GM19043 (cell line): Measurements from ENCODE around the gene DOCK3.
"Not testable (repeated sequence)": the region's sequence is repeated elsewhere in the genome, so short reads cannot be mapped to it uniquely, and the experiment has no call there.

Experiments used
- ATAC-seq: cut with Tn5 transposase; IDR thresholded peaks from one replicate; pipeline ENCODE4 v1.9.1; 2021; ENCODE audit warnings: low read depth; ENCODE audit not compliant: unreplicated experiment

Gene DOCK3

DNA sequence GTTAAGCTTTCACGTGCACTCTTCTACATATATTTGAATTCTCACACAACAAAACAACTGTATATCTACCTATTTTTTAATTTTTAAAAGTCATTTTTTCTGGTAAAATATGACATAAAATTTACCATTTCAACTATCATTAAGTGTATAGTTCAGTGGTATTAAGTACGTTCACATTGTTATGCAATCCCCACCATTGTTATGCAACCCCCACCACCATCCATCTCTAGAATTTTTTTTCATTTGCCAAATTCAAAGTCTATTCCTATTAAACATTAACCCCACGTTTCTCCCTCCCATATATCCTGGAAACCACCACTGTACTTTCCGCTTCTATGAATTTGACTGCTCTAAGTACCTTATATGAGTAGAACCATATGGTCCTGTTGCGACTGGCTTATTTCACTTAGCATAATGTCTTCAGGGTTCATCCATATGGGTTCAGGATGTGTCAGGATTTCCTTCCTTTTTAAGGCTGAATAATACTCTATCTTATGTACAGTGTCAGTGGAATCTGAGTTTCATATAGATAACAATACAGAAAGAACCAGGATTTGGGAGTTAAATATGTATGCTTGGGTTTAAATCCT lies 279.2 kb downstream of the DOCK3 start:
- ATAC-seq, result no peak

DNA sequence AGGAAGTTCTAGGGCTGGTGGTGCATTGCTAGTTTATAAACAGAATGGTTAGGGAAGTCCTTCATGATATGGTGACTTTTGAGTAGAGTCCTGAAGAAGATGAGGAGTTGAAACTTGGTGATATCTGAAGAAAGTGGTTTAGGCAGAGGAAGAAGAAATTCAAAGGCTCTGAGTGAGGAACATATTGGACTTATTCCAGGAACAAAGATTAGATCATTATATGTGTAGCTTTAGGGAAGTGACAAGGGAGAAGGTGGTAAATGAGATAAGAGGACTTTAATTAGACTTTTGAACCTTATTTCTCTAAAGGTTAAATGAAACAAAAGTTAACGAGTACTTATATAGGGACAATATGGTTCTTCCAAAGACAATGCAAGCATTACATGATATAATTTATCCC lies 286.7 kb downstream of the DOCK3 start:
- no peak for ATAC-seq

DNA sequence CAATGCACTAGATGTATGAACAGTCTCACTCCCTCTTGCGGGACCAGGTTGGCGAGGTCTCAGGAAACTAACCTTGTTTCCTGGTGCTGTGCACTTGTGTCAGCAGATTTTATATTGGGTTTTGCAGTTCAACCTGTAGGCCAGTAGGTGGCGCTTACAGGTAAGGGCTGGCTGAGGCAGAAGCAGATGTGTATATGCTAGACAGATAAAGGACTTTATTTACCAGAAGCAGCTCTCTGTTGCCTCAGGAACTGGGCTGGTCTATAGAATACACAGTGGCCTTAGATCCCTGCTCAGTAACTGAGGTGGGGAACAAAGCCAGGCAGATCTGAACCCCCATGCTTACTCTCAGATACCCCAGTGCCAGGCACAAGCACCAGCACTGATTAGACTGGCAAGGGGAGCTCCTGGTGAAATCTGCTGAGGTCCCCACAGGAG lies 296.8 kb downstream of the DOCK3 start:
- ATAC-seq, result no peak

DNA sequence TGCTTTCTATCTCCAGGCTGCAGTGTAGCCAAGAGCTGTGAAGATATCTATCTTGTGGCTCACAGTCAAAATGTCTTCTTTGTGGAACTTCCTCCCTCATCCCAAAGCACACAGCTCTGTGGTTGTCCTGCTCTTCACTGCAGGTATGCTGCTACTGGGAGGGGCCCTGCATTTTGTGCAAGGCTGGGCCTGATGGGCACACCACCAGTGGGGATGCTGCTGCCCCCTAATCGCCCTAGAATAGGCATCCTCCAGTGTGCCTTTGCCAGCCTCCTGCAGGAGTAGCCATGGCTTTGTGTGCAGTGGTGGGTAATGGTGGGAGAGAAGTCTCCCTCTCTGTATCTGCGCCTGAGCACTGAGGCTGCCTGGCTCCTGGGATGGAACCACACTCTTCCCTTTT lies 297.3 kb downstream of the DOCK3 start:
- no peak for ATAC-seq

DNA sequence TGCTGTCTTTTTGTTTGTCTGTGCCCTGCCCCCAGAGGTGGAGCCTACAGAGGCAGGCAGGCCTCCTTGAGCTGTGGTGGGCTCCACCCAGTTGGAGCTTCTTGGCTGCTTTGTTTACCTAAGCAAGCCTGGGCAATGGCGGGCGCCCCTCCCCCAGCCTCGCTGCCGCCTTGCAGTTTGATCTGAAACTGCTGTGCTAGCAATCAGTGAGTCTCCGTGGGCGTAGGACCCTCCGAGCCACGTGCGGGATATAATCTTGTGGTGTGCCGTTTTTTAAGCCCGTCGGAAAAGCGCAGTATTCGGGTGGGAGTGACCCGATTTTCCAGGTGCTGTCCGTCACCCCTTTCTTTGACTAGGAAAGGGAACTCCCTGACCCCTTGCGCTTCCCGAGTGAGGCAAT lies 303.9 kb downstream of the DOCK3 start:
- ATAC-seq, result not testable (repeated sequence)

DNA sequence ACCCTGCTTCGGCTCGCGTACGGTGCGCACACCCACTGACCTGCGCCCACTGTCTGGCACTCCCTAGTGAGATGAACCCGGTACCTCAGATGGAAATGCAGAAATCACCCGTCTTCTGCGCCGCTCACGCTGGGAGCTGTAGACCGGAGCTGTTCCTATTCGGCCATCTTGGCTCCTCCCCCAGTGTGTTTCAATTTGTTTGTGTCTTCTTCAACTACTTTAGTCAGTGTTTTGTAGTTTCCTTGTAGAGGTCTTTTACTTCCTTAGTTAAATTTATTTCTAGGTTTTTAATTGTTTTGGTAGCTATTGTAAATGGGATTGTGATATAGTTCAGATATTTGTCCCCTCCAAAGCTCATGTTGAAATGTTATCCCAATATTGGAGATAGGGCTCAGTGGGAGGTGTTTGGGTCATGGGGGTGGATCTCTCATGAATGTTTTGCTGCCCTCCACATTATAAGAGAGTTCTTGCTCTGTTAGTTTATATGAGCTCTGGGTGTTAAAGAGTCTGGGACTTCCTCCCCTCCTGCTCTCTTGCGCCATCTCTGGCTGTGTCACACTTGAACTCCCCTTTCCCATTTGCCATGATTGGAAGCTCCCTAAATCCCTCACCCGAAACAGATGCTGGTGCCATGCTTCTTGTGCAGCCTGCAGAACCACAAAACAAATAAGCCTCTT lies 304.4 kb downstream of the DOCK3 start:
- ATAC-seq, result no peak

DNA sequence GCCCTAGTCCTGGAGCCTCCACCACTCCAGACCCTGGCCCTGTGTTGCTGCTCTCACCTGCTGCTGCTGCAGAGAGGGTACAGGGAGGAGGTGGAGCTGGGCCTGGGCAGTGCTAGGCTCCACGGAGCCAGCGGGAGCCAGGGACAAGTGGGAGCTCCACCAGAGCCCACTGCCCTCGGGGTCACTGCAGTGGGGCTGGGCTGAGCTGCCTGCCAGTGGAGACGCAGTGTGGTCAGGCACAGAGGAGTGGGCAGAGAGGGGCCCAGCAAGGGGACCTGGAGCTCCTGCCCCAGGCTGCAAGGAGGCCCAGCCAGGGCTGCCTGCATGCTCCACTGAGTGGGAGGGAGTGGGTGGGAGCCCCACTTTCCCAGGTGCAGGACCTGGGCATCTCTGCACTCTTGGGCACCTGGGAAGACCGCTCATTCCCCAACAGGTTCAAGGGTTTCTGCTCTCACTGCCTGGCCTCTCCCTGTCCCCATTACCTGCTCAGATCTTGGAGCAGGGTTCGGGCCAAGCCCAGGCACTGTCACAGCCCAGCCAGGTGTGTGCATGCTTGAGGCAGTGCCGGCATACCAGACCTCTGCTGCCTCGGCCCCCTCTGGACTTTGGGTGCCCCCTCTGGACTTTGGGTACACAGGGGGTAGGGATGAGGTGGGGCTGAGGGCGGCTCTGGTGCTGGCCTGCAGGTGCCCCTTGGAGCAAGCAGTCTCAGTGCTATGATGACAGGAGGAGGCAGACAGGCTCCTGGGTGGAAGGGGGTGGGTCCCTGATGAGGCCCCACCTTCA lies 308.0 kb downstream of the DOCK3 start:
- no peak for ATAC-seq

DNA sequence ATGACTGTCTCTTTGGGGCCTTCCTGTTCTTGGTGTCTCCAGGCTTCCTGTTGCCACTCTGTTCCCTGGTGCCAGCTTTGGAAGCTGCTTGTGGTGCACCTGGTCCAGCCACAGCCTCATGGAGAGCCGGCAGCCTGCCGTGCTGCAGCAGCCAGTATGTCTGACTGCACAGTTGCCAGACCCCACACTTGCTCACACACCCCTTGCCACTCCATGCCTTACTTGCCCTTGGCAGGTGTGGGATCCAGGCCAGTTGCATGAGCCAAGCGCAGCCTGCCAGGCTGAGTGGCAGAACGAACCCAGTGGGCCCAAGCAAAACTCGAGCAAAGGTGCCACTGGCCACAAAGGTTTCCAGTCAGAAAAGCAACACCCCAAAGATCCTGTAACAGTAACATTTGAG lies 309.2 kb downstream of the DOCK3 start:
- ATAC-seq, result no peak

DNA sequence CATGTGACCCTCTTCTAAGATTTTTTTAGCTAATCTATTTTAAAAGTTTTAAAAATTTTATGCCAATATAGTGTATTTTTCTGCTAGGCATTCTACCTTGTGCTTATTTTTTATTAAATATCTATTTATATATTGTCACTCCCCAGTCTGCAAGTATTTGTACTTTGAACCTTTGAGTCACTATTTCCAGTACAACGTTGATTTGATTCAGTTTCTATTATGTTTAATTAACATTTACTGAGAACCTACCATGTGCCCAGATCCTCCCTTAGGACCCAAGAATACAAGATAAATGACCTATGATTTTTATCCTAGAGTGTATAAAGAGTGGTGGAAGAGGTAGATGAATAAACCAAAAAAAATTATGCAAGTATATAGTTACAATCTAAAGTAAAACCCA lies 311.2 kb downstream of the DOCK3 start:
- ATAC-seq, result no peak

DNA sequence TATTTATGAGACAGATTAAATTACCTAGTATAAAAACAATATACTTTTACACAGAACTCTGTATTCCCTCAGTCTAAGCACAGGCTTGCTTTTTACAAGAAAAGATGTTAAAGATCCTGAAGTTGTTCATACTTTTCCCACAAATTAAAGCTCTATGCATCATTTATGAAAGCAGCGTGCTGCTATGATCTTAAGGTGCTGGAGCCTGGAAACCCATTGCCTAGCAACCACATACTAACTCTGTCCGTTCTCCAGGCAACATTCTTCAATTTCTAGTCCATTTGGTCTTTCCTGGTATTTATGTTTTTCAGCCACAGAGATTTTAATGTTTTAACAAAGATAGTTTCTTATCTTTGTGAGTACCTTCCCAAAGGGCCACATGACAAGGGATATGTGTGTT lies 312.0 kb downstream of the DOCK3 start:
- no peak for ATAC-seq

DNA sequence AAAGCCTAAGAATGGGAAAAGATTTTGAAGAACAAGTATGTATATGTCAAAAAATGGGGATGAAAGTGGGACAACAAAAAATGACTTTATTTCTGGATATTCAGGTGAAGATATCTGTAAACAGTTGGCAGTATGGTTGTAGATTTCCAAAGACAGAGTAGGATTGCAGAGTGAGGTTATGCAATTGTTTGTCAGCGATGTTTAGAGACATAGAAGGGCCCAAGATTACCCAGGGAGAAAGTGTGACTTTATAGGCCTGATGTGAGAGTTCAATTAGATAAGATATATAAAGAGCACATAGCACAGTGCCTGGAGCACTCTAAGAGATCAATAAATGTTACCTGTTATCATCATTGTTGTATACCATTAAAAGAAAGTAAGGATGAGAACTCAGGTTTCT lies 319.8 kb downstream of the DOCK3 start:
- no peak for ATAC-seq

DNA sequence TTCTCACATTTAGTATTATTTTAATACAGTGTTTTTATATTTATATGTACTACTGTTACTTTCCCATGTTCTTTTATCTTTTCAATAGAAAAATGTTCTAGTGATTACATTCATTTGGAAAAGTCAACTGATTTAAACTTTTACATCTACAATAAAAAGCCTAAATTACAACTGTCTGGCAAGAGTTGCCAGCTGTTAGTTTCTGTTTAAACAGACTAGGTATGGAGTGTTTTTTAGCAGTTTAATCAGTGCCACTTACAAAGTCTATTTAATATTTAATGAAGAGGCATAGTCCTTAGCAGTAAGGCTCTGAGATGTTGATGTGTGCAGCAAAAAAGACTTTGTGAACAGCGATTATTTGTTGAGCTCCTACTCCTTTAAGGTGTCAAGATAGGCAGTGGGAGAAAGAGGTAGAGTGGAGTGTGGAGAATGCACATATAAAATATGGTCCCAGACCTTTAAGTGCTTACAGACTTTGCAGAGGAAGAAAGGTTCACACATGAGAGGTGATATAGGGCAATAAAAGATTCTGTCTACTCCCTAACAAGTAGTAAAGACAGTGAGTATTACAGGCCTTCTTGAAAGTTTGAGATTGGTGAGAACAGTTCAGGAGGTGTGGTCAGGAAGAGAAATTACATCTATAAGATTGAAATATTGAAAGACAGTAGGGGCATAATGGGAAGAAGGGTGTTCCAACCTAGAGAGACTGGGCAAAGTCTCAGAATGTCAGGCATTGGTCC lies 320.5 kb downstream of the DOCK3 start:
- no peak for ATAC-seq

DNA sequence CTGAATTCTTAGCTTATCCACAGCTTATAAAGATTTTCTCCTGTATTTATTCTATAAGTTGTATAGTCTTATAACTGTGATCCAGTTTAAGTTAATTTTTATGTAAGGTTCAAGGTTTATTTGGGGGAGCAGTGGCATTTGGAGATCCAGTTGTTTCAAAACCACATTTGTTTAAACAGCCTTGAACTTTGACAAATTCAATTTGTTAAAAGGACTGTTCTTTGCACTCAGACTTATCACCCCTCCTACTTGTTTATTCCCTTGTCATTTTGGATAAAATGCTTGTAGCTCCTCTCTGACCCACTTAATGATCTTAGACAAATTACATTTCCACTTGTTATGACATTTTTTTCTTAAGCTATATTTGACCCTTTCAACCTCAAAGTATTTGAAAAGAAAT lies 327.8 kb downstream of the DOCK3 start:
- no peak for ATAC-seq

DNA sequence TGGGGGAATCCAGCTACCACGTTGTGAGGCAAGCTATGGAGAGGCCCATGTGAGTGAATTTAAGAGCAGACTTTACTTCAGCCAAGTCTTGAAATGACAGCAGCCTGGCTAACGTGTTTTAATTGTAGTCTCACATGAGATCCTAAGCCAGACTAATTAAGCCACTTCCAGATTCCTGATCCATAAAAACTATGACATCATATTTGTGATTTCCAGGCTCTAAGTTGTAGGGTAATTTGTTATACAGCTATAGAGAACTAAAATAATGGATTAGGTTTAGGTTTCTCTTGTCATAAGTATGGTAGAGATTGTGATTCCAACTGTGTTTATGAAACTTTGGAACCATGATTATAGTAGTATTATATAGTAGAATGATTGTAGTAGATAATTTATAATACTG lies 329.5 kb downstream of the DOCK3 start:
- no peak for ATAC-seq

DNA sequence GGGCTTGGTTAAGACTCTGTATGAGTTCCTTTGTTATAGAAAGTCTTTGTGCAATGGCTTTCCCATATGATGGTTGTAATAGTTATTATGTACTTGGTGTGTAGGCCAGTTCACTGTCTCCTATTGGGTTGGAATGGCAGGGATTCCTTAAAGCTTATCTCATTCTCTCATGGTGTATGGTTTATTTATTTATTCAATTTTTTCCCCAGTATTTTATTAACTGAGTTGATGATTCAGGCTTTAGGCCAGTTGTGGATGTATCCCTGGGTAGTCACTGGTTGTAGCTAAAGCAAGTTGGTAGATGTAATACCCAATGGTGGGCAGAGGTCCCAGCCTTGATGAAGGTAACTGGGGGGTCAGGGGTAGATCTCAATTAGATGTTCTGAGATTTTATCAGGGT lies 349.4 kb downstream of the DOCK3 start:
- no peak for ATAC-seq

DNA sequence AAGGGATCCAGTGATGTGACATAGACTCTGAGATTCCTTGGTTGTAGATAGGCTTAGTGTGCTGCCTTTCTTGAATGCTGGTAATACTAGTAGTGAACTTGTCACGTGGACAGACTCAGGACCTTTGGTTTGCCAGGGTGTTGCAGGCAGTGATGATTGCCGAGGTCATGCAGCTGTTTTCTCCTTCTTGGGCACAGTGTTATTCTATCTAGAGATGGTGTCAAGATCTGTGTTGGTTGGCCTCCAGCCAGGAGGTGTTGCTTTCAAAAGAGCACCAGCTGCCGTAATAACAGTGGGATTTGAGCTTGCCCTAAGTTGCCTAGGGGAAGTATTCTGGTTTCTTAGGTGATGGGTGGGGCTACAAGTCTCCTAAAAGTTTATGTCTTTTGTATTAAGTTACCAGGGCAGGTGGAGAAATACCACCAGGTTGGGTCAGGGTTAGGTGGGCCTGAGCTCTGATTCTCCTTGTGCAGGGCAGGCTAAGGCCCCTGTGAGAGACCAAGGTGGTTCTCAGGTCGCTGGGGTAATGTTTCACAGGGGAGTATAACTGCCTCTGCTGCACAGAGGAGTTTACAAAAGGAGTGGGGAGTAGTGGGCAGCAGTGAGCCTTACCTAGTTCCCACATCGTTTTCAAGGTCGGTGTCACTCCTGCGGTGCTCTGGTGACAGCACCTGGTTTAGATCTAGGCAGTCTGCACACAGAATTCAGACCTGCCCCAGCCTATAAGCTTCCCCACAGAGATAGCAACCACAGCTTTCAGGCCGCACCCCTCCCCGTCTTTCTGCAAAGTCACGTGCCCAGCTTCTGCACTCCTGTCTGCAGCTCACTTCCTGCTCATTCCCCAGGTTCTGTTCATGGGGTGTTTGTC lies 350.3 kb downstream of the DOCK3 start:
- ATAC-seq, result no peak

DNA sequence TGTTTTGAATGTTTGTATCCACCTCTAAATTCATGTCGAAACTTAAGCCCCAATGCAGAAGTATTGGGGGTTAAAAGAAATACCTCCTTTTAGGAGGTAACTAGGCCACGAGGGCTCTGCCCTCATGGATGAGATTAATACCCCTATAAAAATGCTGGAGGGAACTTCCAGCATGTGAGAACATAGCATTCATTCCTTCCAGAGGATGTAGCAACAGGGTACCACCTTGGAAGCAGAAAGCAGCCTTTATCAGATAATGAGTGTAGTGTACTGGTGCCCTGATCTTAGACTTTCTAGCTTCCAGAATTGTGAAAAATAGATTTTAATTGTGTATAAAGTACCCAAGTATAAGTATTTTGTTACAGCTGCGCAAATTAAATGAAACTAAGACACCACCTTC lies 356.9 kb downstream of the DOCK3 start:
- ATAC-seq, result no peak

DNA sequence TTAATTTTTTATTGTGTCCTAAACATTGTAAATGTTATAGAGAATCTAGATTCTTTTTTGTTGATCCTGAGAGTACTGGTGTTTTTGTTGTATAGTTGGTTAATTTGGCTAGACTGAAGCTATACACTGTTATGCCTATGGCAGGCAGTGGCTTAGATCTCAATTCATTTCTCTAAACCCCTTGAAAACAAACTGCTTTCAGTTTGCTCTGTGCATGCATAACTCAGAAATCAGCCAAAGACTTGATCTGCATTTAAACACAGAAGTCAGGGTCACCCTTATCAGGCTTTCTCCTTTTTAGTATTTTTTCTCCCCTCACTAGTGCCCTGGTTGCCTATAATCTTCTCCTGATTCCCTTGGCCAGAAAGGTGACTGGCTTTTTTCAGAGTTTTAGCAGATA lies 360.9 kb downstream of the DOCK3 start:
- ATAC-seq, result no peak

DNA sequence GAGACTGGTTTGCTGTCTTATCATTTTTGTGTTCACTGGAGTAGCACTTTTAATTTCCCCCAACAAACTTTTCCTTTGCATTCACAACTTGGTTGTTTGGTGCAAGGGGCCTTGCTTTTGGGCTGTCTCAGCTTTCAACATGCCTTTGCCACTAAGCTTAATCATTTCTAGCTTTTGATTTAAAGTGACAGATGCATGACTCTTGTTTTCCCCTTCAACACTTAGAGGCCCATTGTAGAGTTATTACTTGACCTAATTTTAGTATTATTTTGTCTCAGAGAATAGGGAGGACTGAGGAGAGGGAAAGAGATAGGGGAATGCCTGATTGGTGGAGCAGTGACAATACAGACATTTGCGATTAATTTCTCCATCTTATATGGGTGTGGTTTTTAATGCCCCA lies 370.3 kb downstream of the DOCK3 start:
- ATAC-seq, result no peak

DNA sequence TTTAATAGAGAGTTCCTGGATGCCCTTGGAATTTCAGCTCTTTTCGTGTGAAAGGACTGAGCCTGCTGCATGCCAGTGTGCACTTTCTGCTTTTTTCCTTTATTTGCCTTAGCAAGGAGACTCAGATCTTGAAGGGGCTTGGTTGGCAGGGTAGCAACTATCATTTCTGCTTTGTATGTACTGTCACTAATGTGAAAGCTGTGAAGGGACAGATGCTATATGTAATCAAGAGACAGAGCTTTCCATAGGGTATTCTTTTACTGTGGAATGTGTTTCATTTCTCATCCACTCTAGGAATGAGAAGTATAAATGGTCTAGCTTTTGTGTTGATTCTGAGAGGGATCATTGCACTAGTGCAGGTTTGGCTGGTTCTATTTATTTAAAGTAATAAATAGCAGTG lies 377.8 kb downstream of the DOCK3 start:
- ATAC-seq, result no peak
